Stimulated activated CD4-positive, alpha-beta T cell treated with anti-CD3 and anti-CD28 coated beads, Interleukin-1b, Interleukin-23, amount 100 ng/mL, for 24 hours (primary cell): ENCODE results near the gene BCL11B.
"Not testable (repeated sequence)": the region's sequence is repeated elsewhere in the genome, so short reads cannot be mapped to it uniquely, and the experiment has no call there.

Source experiments
- DNase-seq, 4 experiments: peaks; one replicate each; pipeline ENCODE4 v3.0.0-alpha.2; 2020; ENCODE audit warnings: low read depth in 4 of 4, low spot score in 1 of 4

BCL11B gene

DNA sequence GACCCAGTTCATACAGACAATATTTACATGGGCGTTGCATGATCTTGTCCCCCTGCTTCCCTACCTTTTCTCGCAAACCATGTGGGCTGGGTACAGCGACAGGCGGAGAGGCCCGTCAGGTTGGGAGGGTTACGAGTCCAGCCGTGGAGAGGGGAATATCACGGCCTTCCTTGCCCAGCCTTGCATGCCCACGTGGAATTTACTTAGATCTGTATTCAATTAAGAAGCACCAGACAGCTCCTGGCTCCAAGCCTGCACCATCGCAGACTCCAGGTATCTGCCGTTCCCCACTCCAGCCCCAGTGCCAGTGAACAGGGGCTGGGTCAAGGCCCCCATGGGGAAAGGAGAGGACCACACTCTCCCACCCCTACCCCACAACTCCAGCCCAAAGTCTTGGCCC, 29.8 kb downstream of the BCL11B start:
- DNase-seq: no peak

GRCh38 chr14:99241325-99242010, 30.5 kb downstream of the BCL11B start:
- DNase-seq: no peak

GRCh38 chr14:99240627-99241324, 31.2 kb downstream of the BCL11B start:
- no peak for DNase-seq

- DNase-seq: no peak
Observed at GRCh38 chr14:99239661-99240092, 32.3 kb downstream of the BCL11B start.

- no peak for DNase-seq
Observed at GRCh38 chr14:99238216-99238615, 33.8 kb downstream of the BCL11B start.

DNA sequence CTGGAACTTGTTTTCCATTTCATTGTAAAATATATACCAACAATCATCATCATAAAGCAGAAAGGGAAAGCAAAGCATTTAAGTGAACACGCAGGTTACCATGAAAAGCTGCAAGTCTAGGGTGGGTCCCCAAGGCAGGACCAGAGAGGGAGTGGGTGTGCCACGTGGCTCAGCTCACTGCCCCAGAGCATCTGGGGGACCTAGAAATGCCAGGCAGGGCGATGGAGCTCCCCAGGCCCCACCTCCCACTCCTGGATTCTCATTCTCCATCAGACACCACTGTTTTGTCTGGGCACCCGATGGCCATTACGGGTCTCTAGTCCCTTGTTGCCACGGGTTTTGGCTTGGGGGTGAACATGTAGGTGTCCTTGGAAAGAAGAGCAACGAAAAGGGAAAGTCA, 34.7 kb downstream of the BCL11B start:
- no peak for DNase-seq

DNA sequence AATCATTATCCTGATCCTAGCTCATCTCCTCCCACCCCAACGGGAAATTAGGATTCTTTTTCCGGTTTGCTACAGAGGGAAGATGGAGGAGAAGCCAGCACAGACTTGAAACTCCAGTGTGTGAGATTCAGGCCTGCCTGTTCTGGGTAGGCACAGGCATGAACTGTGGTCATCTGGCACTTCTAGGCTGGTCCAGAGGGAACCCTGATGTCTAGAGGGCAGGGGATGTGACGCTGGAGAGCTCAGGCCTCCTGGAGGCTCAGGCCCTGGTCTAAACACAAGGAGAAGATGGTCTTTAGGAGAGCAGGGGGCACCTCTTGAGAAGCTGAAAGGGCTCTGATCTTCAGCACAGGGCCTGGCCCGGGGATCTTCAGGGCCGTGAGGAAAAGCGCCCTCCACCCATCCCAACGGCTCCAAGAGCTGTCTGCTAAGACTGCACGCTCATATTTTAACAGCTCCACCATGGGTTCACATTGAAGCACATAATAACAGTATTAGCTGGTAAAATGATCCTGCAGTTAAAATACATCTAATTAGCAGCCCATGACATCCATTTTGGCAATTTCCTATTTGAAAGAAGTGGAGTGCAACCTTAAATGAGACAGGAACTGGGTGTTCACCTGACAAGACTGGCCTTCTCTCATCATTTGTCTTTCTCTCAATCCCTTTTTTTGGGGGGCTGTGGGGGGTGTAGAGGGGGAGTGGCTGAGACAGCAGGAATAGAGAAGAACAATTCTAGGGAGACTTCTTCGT, 35.4 kb downstream of the BCL11B start:
- DNase-seq: no peak

DNA sequence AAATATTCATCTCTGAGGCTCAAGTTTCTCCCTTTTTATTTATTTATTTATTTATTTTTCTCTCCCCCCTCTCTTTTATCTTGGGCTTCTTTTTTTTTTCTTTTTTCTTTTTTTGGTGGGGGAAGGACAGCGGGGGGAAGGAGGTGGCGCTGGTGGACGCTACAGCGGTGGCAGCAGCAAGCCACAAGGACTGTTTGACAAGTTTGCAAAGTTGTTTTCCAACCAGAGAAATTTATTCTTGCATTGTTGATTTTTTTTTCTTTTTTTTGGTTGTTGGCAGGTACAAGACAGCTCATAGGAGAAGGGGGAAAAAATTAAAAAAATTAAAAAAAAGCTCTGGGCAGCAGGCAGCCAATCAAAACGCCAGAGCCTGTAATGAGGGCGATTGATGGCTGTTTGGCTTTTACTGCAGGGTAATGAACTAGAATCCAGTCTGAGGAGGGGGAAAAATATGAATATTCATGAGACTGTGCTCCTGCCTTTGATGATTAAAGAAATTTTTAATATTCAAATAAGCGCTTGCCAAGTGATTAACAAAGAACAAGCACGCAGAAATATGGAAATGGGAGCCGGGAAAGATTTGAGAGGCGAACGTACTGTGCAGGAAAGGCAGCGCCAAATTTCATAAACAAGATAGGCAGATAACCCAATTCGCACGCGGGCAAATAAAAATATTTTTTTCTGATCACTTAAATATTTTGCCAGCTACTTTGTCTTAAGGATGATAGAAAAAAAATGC, 36.2 kb downstream of the BCL11B start:
- no peak for DNase-seq

DNA sequence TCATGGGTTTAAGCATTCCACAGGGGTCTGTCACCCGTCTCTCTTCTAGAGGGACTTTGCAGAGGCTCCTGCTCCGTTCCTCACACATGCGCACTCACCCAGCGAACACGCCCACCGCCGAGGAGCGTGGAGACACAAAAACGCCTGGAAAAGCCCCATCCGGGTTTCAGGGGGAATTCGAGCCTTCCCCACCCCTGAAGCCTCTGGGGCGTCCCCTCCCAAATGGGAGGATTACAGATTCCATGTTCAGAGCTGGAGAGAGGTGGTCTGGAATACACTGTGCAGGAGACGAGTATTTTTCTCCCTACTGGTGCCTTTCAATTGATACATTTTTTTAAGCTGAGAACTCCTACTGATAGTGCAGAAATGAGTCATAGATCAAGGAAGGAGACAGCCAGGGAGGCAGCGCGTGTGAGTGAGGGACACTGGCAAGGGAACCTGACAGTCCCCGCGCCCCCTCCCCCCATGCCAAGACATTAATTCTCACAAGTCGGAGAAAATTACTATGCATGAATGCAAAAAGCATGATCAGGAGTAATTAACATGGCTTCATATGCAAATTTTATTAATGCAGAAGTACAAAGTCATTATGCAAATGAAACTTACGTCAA, 36.9 kb downstream of the BCL11B start:
- peak; percentile 62 to 78 (median 72) for DNase-seq

- DNase-seq: no peak
Observed at GRCh38 chr14:99234355-99234754, 37.6 kb downstream of the BCL11B start.

GRCh38 chr14:99233222-99234035, 38.6 kb downstream of the BCL11B start:
- DNase-seq: no peak

DNA sequence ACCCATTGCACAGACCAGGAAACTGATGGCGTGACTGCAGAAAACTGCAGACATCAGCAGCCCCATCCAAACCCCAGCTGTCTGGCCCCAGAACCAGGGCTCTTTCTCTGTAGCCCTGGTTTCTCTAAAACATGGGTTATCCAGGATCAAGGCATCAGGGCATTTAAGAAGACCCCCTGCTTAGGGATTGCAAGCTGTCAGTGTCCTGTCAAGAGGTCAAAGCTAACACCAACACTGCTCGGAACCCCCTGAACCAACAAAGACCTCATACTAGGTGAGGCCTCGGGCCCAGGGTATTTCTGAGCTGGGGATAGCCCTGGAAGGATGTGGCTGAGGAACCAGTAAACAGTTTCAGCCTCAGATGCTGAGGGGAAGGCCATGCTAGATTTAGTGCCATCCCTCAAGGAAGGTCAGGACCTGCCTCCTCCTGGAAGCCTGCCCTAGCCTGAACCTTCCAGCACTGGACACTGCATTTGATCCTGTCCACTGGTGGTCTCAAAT, 39.2 kb downstream of the BCL11B start:
- DNase-seq: no peak

DNA sequence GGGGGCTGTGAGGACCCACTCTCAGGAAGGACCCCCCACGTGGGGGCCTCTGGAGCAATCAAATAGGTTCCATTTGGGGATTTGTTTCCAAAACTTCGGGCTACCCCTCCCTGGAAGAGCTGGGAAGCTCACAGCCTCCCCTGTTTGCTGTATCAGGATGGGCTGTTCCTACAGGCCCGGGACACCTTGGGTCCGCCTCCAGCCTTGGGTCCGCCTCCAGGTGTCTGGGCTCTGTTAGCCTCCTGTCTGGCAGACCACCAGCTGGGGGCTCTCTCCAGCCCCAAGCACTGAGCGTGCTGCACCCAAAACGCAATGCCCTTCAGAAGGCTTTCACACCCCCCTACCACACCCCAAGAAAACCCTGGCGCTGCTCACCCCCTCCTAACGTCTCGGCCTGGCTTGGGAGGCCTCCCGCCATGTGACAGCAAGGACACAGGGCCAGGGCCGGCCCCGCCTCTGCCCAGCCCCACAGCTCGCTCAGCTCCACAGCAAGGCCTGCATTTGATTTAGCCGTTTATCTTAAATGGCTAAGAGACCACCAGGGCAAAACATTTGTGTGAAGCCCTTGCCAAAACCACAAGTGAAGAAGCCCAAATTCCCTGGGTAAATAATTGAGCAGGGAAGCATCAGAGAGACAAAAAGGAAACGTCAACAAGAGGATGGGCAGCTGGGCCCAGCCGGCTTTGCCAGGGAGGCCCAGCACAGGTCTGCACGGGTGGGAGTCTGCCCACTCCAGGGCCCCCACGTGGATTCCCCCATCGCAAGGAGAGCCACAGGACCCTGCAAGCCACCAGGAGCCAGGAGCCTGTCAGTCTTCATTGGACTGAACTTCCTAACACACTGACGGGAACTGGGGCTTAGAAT, 39.9 kb downstream of the BCL11B start:
- no peak for DNase-seq

DNA sequence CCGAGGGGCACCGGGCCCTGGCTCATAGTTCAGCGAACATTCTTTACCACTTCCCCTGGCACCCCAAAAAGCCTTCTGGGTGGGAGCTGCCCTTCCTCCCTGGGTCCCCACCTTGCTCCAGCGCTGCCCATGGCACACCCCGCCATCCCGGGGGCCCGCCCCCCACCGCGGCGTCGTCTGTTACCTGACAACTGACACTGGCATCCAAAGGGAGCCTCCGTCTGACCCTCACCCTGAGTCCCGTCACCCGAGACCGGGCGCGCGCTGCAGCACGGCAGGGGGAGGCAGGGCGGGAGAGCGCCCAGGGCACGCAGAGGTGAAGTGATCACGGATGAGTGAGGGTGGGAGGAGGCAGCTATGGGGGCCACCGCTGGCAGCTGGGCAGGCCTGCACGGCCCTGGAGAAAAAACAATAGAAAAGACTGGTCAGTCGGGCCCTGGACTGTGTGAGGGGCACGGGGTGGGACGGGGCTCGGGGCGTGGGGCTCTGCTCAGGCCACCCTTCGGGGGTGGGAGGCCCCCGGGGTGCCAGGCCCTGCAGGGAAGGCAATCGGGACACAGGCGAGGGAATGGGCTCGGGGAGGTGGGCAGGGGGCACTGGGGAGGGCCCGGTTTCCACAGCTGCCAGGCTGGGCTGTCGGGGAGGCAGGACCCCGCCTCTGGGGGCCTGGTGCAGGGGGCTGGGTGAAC, 40.7 kb downstream of the BCL11B start:
- DNase-seq: no peak

GRCh38 chr14:99230208-99231151, 41.5 kb downstream of the BCL11B start:
- peak in 3 of 4 experiments; percentile 49 to 70 (median 64) for DNase-seq

DNA sequence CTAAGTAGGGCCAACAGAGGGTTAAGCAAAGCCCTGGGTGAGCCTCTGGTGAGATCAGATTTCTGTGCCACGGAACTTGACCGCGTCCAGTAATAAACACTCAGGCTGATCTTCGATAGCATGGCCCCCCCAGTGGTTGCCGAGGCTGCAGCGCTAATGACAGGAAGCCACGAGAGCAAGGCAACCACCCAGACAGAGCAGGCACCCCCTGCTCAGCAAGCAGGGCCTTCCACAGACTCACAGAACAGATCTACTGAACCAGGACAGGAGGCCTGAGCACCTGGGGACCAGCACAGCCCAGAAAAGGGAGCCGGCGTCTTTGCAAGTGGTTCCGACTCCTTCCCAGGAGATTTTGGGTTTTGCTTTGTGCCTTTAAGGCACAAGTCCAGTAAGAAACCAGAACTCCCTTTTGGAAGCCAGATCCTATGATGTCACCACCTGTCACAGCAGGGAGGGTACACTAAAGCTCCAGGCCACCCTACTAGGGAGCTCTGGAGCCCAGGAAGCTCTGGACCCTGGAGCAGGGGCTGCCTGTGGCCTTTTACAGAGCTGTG, 42.3 kb downstream of the BCL11B start:
- no peak for DNase-seq

- not testable (repeated sequence) for DNase-seq
Observed at GRCh38 chr14:99228760-99229159, 43.2 kb downstream of the BCL11B start.
